ENCODE results near the gene ARG2. TPM values are rescaled to one million over a fixed set of nuclear protein-coding genes. Genes with fewer than 3 reads are reported as not detected.

ARG2 gene
- total RNA-seq, 2 donors from 2014 or later = 2.8 to 12.5 TPM

GRCh38 chr14:67577181-67577808 is 42.4 kb upstream of the ARG2 start:
- Histone ChIP-seq H3K4me1 (ENCODE audit: control insufficient read depth in 1 of 2, low read depth in 2 of 2) (no peaks in the 10 kb centered on the region), H3K36me3 (peaks cover 5% of the 10 kb centered on the region), H3K27me3 (replicated peaks; ENCODE audit: insufficient read depth) (no peaks in the 10 kb centered on the region), H3K4me3 (no peak overlapping the region), H3K9me3 (no peaks in the 10 kb centered on the region), H3K27ac (no peak overlapping the region)
- no peak for TF ChIP-seq CTCF (IDR thresholded peaks at IDR 0.05)
- DNase-seq (ENCODE audit: low spot score) (no peak), ATAC-seq (ENCODE audit: insufficient number of reproducible peaks, low FRiP score, low read depth) (no peak)

DNA sequence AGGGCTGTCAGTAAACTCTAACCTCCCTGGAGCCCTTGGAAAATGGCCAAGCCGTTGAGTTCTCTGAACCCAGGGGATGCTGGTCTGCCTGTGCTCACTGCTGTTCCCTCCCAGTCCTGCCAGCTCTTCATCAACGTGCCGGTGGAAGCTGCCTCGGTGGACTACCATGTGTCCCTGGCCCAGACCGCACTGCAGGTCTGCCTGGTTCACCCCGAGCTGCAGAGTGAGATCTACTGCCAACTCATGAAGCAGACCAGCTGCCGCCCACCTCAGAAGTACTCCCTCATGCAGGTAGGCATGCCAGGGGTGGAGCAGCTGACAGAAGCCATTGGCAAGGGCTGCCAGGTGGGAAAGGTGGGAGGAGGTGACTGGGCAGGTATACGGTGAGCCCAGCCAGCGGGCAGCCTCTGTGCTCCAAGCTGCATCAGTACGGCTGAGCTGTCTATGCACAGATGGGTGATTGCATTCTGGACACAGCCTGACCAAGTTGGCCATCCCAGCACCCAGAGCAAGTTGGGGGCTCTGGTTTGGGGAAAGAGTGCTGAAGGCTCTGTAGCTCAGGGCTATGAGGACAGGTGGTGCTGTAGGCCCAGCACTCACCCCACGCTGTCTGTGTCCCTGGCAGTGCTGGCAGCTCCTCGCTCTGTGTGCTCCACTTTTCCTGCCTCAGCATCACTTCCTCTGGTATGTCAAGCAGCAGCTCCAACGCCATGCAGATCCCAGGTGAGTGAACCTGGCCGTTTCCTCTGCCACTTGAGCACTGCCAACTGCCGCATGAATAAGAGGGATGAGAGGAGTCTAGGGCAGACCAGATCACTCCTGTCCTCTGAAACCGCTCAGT is 41.6 kb upstream of the ARG2 start:
- TF ChIP-seq CTCF (IDR thresholded peaks at IDR 0.05) = no peak
- ATAC-seq (ENCODE audit: insufficient number of reproducible peaks, low FRiP score, low read depth) (no peak), DNase-seq (ENCODE audit: low spot score) (no peak)
- no peak overlapping the region for H3K4me3 ChIP-seq
- H3K4me1 ChIP-seq (ENCODE audit: control insufficient read depth in 1 of 2, low read depth in 2 of 2) = no peaks in the 10 kb centered on the region
- H3K27ac ChIP-seq = no peak overlapping the region
- H3K36me3 ChIP-seq = peaks cover 5% of the 10 kb centered on the region
- no peaks in the 10 kb centered on the region for H3K27me3 ChIP-seq (replicated peaks; ENCODE audit: insufficient read depth)
- no peaks in the 10 kb centered on the region for H3K9me3 ChIP-seq

DNA sequence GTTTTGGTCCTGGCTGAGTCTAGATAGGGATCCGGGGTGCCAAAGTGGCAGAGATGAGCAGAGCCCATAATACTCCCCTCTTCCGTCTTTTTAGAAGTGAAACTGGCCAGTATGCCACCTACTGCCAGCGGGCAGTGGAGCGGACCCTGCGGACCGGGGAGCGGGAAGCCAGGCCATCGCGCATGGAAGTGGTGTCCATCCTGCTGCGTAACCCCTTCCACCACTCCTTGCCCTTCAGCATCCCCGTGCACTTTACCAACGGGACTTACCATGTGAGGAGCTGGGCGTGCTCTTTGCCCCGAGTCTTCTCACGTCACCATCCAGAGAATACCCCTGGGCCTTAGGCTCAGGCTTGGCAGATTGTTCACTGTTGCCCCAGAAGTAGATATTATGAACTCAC is 40.7 kb upstream of the ARG2 start:
- no peaks in the 10 kb centered on the region for H3K9me3 ChIP-seq

GRCh38 chr14:67579636-67580035 is 40.1 kb upstream of the ARG2 start:
- no peak overlapping the region for H3K27ac ChIP-seq
- H3K27me3 ChIP-seq (replicated peaks; ENCODE audit: insufficient read depth) = no peaks in the 10 kb centered on the region
- TF ChIP-seq CTCF (IDR thresholded peaks at IDR 0.05) = no peak
- H3K36me3 ChIP-seq = peaks cover 5% of the 10 kb centered on the region
- no peak overlapping the region for H3K4me3 ChIP-seq
- H3K9me3 ChIP-seq = no peaks in the 10 kb centered on the region
- DNase-seq (ENCODE audit: low spot score) = no peak
- ATAC-seq (ENCODE audit: insufficient number of reproducible peaks, low FRiP score, low read depth) = no peak
- no peaks in the 10 kb centered on the region for H3K4me1 ChIP-seq (ENCODE audit: control insufficient read depth in 1 of 2, low read depth in 2 of 2)

More for the DNA sequence above, 40.7 kb upstream of the ARG2 start:
- TF ChIP-seq CTCF (IDR thresholded peaks at IDR 0.05) = no peak
- H3K4me1 ChIP-seq (ENCODE audit: control insufficient read depth in 1 of 2, low read depth in 2 of 2) = no peaks in the 10 kb centered on the region
- H3K36me3 ChIP-seq = peaks cover 5% of the 10 kb centered on the region
- no peak overlapping the region for H3K4me3 ChIP-seq
- no peak overlapping the region for H3K27ac ChIP-seq
- no peak for ATAC-seq (ENCODE audit: insufficient number of reproducible peaks, low FRiP score, low read depth)
- DNase-seq (ENCODE audit: low spot score) = no peak
- H3K27me3 ChIP-seq (replicated peaks; ENCODE audit: insufficient read depth) = no peaks in the 10 kb centered on the region

- no peak overlapping the region for H3K27ac ChIP-seq
- H3K9me3 ChIP-seq = no peaks in the 10 kb centered on the region
- H3K36me3 ChIP-seq = peaks cover 5% of the 10 kb centered on the region
- H3K4me1 ChIP-seq (ENCODE audit: control insufficient read depth in 1 of 2, low read depth in 2 of 2) = no peaks in the 10 kb centered on the region
- TF ChIP-seq CTCF (IDR thresholded peaks at IDR 0.05) = no peak
- H3K27me3 ChIP-seq (replicated peaks; ENCODE audit: insufficient read depth) = no peaks in the 10 kb centered on the region
- H3K4me3 ChIP-seq = no peak overlapping the region
- DNase-seq (ENCODE audit: low spot score) = no peak
- no peak for ATAC-seq (ENCODE audit: insufficient number of reproducible peaks, low FRiP score, low read depth)
Observed at GRCh38 chr14:67580336-67581171, 39.2 kb upstream of the ARG2 start.
